GM18868 (cell line): Measurements from ENCODE around the gene MYH16.
"Not testable (repeated sequence)": the region's sequence is repeated elsewhere in the genome, so short reads cannot be mapped to it uniquely, and the experiment has no call there.

Experiments used
- ATAC-seq: cut with Tn5 transposase; IDR thresholded peaks from one replicate; pipeline ENCODE4 v1.9.1; 2021; ENCODE audit warnings: mild to moderate bottlenecking, moderate library complexity; ENCODE audit not compliant: unreplicated experiment

Gene MYH16

GRCh38 chr7:99272476-99273045 lies at the start of gene MYH16:
Gene MYH16, plus strand, starts transcription at chr7:99272839.
- ATAC-seq: no peak

- ATAC-seq: not testable (repeated sequence)
Measured at GRCh38 chr7:99224263-99224898, 48.3 kb upstream of the MYH16 start.

DNA sequence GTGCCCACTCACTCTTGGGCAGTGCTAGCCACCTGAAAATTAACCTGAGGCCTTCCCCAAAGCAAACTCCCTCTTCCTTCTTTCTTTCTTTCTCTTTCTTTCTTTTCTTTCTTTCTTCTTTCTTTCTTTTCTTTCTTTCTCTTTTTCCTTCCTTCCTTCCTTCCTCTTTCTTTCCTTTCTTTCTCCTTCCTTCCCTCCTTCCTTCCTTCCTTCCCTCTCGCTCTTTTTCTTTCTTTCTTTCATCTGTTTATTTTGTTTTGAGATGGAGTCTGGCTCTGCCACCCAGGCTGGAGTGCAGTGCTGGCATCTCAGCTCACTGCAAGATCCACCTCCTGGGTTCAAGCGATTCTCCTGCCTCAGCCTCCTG lies 47.8 kb upstream of the MYH16 start:
- no peak for ATAC-seq

- ATAC-seq: no peak
Measured at GRCh38 chr7:99229234-99229633, 43.4 kb upstream of the MYH16 start.

DNA sequence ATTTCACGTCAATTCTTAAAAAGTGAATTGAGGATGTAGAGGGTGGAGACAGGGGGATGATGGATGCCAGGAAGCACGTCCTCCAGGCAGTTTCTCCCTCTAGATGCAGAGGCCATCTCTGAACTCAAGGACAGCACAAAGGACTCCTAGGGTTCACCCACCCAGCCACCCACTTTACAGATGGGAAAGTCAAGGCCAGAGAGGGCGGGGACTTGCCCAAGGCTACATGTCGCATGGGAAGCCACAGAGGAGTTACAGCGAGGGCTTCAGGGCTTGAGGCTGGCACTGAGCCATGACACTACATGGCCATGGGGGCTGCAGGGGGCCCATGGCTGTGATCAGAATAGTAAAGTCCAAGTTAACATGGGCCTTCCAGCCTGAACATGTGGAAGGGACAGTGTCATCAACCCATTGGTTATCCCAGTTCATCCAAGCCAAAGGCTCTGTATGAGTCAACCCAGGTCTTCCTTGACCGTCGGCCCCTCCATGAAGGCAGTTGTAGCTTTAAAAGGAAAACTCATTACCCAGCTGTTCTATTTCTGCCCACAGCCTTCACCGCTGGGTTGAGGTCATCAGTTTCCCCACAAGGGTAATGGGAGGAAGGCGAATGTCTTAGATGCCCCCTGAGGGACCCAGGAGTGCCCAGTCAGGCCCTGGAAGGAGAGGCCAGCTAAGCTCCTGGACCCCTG lies 40.4 kb upstream of the MYH16 start:
- ATAC-seq: no peak

DNA sequence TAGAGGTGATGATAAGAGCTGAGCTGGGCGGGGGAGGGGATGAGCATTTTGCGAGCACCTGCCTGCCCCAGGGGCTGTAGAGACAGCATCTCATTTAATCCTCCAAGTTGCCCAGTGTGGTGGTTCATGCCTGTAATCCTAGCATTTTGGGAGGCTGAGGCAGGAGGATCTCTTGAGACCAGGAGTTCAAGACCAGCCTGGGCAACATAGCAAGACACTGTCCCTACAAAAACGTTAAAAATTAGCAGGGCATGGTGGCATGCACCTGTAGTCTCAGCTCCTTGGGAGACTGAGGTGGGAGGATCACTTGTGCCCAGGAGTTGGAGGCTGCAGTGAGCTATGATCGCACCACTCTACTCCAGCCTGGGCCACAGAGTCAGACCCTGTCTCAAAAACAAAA lies 39.7 kb upstream of the MYH16 start:
- ATAC-seq: not testable (repeated sequence)

DNA sequence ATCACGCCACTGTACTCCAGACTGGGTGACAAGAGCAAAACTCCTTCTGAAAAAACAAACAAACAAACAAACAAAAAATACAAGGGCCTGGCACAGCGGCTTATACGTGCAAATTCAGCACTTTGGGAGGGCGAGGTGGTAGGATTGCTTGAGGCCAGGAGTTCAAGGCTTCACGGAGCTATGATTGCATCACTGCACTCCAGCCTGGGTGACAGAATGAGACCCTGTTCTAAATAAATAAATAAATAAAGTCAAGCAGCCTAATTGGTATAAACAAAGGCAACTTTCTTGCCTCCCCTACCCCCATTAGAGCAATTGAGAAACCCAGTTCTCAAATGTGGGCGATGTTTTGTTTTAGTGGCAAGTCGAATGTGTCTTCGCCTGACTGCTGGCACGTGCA lies 38.5 kb upstream of the MYH16 start:
- no peak for ATAC-seq

- no peak for ATAC-seq
Measured at GRCh38 chr7:99235925-99236324, 36.7 kb upstream of the MYH16 start.

- ATAC-seq: not testable (repeated sequence)
Measured at GRCh38 chr7:99237876-99238275, 34.8 kb upstream of the MYH16 start.

GRCh38 chr7:99238558-99239341 lies 33.9 kb upstream of the MYH16 start:
- no peak for ATAC-seq

GRCh38 chr7:99242682-99243081 lies 30.0 kb upstream of the MYH16 start:
- ATAC-seq: no peak

GRCh38 chr7:99243751-99244337 lies 28.8 kb upstream of the MYH16 start:
- ATAC-seq: no peak

DNA sequence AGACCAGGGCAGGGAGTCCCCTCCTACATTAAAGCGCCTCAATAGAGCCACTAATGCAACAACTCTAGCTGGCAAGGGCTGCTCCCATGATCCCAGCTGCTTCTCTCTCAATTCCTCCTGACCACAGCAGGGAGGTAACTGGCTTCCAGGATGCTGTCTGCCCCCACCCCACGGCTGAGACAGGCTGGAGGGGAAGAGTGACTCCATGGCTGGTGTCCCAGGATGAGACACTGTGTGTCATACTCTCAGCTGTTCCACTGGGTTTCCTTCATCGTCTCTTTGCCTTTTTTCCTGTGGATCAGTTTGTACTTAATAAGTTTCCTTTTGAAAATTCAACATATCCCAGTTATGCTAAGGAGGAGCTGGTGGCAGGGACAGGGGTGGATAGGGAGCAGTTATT lies 27.7 kb upstream of the MYH16 start:
- ATAC-seq: no peak

- no peak for ATAC-seq
Measured at GRCh38 chr7:99248391-99249095, 24.1 kb upstream of the MYH16 start.

- ATAC-seq: no peak
Measured at GRCh38 chr7:99249985-99250575, 22.6 kb upstream of the MYH16 start.

DNA sequence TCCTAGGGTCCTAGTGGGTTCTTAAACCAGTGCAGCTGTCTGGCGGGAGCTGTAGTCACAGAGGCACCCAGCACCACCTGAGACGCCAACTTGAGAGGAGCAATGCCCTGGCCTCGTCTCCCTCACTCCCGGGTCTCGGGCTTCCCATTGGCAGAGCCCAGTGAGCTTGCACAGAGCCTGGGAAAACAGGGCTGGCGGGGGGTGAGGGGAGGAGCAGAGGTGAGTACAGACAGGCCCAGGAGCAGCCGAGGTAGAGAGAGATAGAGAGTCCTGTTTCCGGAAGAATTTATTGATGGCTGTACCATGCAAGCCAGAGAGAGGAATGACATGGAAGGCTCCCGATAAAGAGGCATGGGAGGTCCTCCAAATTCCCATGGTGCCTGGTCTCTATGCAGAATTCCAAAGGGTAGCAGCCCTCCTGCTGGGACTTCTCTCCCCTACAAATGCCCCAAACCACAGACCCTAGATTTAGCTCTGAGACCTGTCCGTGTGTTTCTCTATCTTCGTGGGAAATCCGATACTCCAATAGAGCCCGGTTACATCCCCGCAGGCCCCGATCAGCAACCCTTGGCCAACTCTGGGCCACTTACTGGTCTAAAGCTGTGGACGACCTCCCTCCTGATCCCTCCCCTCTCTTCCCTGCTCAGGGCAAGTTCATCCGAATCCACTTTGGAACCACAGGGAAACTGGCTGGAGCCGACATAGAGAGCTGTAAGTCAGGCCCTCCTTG lies 20.3 kb upstream of the MYH16 start:
- no peak for ATAC-seq

DNA sequence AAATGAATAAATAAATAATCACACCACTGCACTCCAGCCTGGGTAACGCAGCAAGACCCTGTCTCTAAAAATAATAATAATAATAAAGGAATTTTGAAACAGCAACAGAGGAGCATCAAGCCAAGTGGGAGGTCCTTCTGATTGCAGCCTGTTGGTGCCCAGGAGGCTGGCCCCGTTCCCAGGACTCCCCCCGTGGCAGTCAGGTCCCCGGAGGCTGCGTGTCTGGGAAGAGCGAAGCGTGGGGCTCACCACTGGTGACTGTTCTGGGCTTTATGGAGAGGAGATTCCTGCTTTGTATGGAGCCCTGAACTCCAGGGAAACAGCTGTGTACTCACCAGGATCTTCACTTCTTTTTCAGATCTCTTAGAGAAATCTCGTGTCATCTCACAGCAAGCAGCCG lies 19.3 kb upstream of the MYH16 start:
- no peak for ATAC-seq

DNA sequence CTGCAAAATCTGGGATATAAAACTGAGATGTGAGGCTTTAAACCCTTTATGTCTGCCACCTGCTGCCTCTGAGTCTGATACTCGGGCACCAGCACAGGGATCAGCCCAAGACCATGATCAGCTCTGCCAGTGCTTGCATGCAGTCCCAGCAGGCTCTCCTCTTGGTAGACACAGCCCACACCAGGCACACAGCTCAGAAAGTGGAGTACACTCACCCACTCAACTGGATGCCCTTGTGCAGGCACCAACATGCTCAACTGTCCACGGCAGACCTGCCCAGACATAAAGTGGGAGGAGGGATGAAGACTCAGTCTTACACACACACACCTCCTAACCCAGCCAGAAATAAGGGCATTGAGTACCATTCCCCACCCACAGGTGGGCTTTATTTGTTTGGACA lies 18.2 kb upstream of the MYH16 start:
- no peak for ATAC-seq

DNA sequence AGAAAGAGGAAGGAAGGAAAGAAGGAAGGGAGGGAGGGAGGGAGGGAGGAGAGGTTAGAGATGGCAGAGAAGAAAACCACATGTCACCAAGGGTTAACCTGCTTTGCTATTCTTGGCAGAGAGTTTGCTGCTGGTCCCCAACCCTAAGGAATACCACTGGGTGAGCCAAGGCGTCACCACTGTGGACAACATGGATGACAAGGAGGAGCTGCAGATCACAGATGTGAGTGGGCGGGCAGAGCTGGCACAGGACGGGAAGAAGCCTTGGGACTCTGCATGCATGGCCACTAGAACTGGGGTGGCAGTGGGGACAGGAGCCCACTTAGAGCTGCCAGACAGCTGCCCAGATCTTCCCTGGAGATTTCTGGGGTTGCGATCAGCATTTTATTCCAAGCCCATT lies 17.2 kb upstream of the MYH16 start:
- ATAC-seq: no peak

DNA sequence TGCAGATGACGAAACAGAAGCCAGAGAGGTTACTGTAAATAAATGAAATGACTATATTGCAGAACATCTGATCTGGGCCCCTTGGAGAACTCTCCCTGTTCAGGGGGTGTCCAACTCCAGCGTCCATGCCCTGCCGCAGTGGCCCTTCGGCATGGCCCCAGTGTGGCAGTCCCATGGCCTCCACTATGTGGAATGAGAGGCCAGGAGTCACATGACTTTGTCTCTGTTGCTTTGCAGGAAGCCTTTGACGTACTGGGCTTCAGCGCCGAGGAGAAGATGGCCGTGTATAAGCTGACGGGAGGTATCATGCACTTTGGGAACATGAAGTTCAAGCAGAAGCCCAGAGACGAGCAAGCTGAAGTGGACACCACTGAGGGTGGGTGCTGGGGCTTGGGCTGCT lies 15.6 kb upstream of the MYH16 start:
- no peak for ATAC-seq
